PFSK-1 (cell line): ENCODE results near the gene LUZP2.

ENCODE experiments used
- FOXP2 ChIP-seq: optimal IDR thresholded peaks from 2 replicates; pipeline ENCODE3; 2011; ENCODE audit warnings: borderline replicate concordance, control low read depth, inconsistent platforms; ENCODE audit not compliant: insufficient read depth; ENCODE audit errors: extremely low read length, extremely low read depth
- POLR2AphosphoS5 ChIP-seq: IDR thresholded peaks from 2 replicates; pipeline ENCODE4 v1.6.1; 2012; ENCODE audit warnings: low read depth, mild to moderate bottlenecking, control low read depth, low read length, moderate library complexity
- SIN3A ChIP-seq: IDR thresholded peaks from 2 replicates; pipeline ENCODE4 v1.6.1; 2012; ENCODE audit warnings: mild to moderate bottlenecking, low read length, moderate library complexity, borderline replicate concordance; ENCODE audit not compliant: insufficient read depth
- TAF1 ChIP-seq: IDR thresholded peaks from 2 replicates; pipeline ENCODE4 v1.6.1; 2012; ENCODE audit warnings: low read length, control low read depth, borderline replicate concordance; ENCODE audit not compliant: insufficient read depth
- TF ChIP-seq, protein P1 (sequence below), 2 experiments: IDR thresholded peaks; 2 replicates each; pipeline versions ENCODE4 v1.6.1 to v1.8.0; 2011 to 2012; ENCODE audit warnings: low read depth in 2 of 2, low read length in 2 of 2, control low read depth in 1 of 2, inconsistent platforms in 1 of 2, mild to moderate bottlenecking in 1 of 2, moderate library complexity in 1 of 2; ENCODE audit not compliant: insufficient read depth in 1 of 2

Gene LUZP2

DNA sequence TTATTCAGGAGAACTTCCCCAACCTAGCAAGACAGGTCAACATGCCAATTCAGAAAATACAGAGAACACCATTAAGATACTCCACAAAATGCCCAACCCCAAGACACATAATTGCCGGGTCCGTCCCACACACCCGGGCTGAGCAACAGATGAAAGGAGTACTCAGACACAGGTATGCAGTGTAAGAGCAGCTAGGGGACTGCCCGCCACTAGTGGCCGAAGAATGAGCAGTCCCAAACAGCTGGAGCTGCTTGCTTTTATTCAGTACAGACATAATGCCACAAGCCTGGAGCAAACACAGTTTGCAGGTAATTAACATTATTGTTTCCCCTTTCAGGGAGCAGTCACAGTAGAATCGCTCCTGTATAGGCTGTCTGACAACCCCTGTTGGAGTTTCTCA, 364.6 kb downstream of the LUZP2 start:
- TF ChIP-seq SIN3A = no peak
- TF ChIP-seq FOXP2 = no peak
- no peak for TF ChIP-seq POLR2AphosphoS5
- TF ChIP-seq, protein P1, sequence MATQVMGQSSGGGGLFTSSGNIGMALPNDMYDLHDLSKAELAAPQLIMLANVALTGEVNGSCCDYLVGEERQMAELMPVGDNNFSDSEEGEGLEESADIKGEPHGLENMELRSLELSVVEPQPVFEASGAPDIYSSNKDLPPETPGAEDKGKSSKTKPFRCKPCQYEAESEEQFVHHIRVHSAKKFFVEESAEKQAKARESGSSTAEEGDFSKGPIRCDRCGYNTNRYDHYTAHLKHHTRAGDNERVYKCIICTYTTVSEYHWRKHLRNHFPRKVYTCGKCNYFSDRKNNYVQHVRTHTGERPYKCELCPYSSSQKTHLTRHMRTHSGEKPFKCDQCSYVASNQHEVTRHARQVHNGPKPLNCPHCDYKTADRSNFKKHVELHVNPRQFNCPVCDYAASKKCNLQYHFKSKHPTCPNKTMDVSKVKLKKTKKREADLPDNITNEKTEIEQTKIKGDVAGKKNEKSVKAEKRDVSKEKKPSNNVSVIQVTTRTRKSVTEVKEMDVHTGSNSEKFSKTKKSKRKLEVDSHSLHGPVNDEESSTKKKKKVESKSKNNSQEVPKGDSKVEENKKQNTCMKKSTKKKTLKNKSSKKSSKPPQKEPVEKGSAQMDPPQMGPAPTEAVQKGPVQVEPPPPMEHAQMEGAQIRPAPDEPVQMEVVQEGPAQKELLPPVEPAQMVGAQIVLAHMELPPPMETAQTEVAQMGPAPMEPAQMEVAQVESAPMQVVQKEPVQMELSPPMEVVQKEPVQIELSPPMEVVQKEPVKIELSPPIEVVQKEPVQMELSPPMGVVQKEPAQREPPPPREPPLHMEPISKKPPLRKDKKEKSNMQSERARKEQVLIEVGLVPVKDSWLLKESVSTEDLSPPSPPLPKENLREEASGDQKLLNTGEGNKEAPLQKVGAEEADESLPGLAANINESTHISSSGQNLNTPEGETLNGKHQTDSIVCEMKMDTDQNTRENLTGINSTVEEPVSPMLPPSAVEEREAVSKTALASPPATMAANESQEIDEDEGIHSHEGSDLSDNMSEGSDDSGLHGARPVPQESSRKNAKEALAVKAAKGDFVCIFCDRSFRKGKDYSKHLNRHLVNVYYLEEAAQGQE (IDR thresholded peaks at IDR 0.05; ENCODE audit: insufficient read depth in 1 of 2, low read depth in 2 of 2, low read length in 2 of 2) = no peak
- no peak for TF ChIP-seq TAF1

- TF ChIP-seq SIN3A (no peak), TAF1 (no peak), POLR2AphosphoS5 (no peak)
- TF ChIP-seq, protein P1 (IDR thresholded peaks at IDR 0.05; ENCODE audit: insufficient read depth in 1 of 2, low read depth in 2 of 2, low read length in 2 of 2) = no peak
Observed at GRCh38 chr11:24866743-24867142, 369.9 kb downstream of the LUZP2 start.

GRCh38 chr11:24870048-24870447, 373.2 kb downstream of the LUZP2 start:
- TF ChIP-seq FOXP2 (no peak), TAF1 (no peak), SIN3A (no peak), POLR2AphosphoS5 (no peak)
- TF ChIP-seq, protein P1 (IDR thresholded peaks at IDR 0.05; ENCODE audit: insufficient read depth in 1 of 2, low read depth in 2 of 2, low read length in 2 of 2) = no peak

GRCh38 chr11:24872186-24872585, 375.3 kb downstream of the LUZP2 start:
- TF ChIP-seq TAF1 = no peak

GRCh38 chr11:24872651-24873311, 375.9 kb downstream of the LUZP2 start:
- no peak for TF ChIP-seq FOXP2
- TF ChIP-seq SIN3A = no peak
- TF ChIP-seq, protein P1 (IDR thresholded peaks at IDR 0.05; ENCODE audit: insufficient read depth in 1 of 2, low read depth in 2 of 2, low read length in 2 of 2) = no peak
- no peak for TF ChIP-seq TAF1
- no peak for TF ChIP-seq POLR2AphosphoS5
